ENCODE results near the gene BCL11A.

DNA sequence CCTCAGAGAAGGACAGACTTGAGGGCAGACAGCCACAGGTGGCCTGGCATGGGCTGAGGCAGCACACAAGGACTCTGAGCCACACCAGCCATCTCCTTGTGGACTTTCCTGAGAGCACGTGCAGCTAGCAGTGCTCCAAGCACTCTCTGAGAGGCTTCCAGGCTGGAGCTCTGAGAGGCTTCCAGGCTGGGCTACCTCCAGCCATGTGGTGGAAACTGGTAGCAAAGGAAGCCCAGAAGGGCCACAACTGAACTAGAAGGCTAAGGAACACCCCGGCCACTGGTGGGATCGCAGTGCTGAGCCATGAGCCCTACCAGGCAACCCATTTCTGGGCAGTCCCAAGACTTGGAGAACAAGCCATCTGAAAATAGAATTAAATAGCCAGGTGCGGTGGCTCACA lies 39.5 kb downstream of the BCL11A start:
- TF ChIP-seq, protein P1, sequence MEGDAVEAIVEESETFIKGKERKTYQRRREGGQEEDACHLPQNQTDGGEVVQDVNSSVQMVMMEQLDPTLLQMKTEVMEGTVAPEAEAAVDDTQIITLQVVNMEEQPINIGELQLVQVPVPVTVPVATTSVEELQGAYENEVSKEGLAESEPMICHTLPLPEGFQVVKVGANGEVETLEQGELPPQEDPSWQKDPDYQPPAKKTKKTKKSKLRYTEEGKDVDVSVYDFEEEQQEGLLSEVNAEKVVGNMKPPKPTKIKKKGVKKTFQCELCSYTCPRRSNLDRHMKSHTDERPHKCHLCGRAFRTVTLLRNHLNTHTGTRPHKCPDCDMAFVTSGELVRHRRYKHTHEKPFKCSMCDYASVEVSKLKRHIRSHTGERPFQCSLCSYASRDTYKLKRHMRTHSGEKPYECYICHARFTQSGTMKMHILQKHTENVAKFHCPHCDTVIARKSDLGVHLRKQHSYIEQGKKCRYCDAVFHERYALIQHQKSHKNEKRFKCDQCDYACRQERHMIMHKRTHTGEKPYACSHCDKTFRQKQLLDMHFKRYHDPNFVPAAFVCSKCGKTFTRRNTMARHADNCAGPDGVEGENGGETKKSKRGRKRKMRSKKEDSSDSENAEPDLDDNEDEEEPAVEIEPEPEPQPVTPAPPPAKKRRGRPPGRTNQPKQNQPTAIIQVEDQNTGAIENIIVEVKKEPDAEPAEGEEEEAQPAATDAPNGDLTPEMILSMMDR (IDR thresholded peaks at IDR 0.05) = no peak
- no peak for TF ChIP-seq POLR2A (IDR thresholded peaks at IDR 0.05)

All from esophagus squamous epithelium (tissue), 4 donors.